Measurements from ENCODE around the gene TIGD2.

Gene TIGD2

GRCh38 chr4:89110986-89111832 is at the start of gene TIGD2:
TIGD2 (plus strand) TSS chr4:89111533; CDS start chr4:89112975, 1,442 bp downstream.
- DNase-seq (ENCODE audit: low spot score): peak; percentile 92

DNA sequence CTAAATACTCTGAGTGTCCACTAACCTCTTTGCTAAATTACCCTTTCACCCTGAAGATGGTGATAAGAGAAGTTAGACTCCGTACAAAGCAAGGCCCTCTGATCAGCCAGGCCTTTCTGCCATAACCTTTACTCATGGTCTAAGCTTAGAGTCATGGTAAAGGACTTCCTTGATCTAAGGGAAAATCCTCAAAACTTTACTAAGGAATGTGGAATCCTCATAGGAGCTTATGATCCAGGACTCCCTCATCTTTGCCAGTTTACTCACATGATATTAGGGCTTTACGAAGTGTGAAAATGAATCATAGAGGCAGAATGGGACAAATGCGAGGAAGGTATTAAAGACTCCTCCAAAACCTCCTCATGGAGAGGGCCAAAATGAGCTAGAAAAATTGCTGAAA is 46.5 kb upstream of the TIGD2 start:
- DNase-seq (ENCODE audit: low spot score): no peak

GRCh38 chr4:89067417-89067816 is 43.9 kb upstream of the TIGD2 start:
- no peak for DNase-seq (ENCODE audit: low spot score)

- DNase-seq (ENCODE audit: low spot score): no peak
These were observed 41.9 kb upstream of the TIGD2 start for GRCh38 chr4:89069481-89069880.

- no peak for DNase-seq (ENCODE audit: low spot score)
These were observed 41.3 kb upstream of the TIGD2 start for GRCh38 chr4:89070041-89070440.

- DNase-seq (ENCODE audit: low spot score): no peak
These were observed 40.0 kb upstream of the TIGD2 start for GRCh38 chr4:89071311-89071710.

GRCh38 chr4:89072921-89073320 is 38.4 kb upstream of the TIGD2 start:
- DNase-seq (ENCODE audit: low spot score): no peak

- no peak for DNase-seq (ENCODE audit: low spot score)
These were observed 33.6 kb upstream of the TIGD2 start for GRCh38 chr4:89077761-89078160.

DNA sequence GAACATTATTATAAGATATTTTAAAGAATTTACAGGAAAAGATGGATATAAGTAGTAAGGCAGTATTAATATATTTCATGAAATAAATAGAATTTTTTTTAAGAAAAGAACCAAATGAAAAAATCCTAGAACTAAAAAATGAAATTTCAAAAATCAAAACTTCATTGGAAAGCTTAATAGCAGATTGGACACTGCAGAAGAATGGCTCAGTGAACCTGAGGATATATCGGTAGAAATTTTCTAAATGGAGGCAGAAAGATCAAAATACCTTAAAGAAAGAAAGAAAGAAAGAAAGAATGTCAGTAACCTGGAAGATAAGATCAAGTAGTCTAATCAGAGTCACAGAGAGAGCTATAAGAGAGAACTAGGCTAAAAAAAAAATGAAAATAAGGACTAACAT is 33.0 kb upstream of the TIGD2 start:
- no peak for DNase-seq (ENCODE audit: low spot score)

GRCh38 chr4:89099034-89099433 is 12.3 kb upstream of the TIGD2 start:
- DNase-seq (ENCODE audit: low spot score): no peak

GRCh38 chr4:89099471-89099870 is 11.9 kb upstream of the TIGD2 start:
- no peak for DNase-seq (ENCODE audit: low spot score)

DNA sequence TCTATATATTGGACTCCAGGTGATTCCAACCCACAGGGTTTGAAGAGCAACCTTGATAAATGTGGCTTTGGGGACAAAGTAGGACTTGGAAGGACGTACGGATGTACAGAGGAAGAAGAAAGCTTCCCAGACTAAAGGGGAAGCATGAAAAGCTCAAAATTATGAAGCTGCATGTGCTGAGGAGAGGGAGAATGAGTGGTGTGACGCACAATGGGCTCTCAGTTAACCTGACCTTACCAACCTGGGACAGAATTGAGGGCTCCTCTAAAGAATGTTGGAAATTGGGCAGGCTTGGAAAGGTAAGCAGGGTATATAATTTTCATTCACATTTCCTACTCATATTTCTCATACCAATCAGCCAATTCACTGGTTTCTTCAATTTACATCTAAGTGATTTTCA is 10.5 kb upstream of the TIGD2 start:
- no peak for DNase-seq (ENCODE audit: low spot score)

DNA sequence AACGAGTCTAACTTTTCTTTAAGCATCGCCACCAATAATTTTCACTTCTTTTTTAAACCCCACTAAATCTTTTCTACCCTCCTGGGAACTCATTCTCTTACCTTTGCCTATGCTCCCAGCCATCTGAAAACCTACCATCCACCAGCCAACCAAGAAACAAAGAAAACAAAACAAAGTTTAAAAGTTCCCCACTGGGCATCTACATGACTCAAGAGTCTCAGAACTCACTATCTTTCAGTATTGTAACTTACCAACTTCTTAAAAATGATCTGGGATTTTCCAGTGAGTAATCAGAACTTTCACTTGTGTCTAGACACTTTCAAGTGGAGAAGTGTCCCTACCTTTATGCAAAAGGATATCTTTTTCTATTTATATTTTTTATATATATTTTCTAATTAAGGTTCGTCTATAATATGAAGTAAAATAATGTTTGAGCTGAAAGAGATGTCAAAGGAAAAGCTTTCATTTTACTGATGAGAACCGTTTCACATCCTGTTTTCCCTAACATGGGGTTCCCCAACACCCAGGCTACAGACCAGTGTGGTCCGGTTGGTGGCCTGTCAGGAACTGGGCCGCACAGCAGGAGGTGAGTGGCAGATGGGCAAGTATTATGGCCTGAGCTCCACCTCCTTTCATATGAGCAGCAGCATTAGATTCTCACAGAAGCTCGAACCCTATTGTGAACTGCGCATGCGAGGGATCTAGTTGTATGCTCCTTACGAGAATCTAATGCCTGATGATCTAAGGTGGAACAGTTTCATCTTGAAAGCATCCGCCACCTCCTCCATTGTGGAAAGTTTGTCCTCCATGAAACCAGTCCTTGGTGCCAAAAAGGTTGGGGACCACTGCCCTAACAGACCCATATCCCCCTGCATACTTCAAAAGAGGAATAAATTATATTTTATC is 9.8 kb upstream of the TIGD2 start:
- DNase-seq (ENCODE audit: low spot score): no peak

GRCh38 chr4:89105726-89106125 is 5.6 kb upstream of the TIGD2 start:
- no peak for DNase-seq (ENCODE audit: low spot score)

DNA sequence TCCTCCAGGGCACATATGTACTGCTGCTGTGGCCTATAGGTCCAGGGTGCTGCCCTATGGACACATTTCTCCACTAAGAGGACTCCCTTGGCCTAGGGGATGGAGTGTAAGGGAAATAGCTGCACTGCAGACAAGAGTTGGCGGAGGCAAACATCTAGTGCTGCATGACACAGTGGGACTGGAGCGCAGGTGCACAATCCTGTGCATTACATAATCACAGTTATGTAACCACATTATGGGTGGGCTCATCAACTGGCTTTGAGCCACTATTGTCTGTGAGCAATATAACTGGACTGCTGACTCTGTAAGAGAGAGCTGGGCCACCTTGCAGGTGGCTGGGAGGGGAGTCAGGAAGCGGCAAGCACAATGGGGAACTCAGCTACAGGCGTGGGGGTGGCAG is 3.2 kb upstream of the TIGD2 start:
- DNase-seq (ENCODE audit: low spot score): no peak

DNA sequence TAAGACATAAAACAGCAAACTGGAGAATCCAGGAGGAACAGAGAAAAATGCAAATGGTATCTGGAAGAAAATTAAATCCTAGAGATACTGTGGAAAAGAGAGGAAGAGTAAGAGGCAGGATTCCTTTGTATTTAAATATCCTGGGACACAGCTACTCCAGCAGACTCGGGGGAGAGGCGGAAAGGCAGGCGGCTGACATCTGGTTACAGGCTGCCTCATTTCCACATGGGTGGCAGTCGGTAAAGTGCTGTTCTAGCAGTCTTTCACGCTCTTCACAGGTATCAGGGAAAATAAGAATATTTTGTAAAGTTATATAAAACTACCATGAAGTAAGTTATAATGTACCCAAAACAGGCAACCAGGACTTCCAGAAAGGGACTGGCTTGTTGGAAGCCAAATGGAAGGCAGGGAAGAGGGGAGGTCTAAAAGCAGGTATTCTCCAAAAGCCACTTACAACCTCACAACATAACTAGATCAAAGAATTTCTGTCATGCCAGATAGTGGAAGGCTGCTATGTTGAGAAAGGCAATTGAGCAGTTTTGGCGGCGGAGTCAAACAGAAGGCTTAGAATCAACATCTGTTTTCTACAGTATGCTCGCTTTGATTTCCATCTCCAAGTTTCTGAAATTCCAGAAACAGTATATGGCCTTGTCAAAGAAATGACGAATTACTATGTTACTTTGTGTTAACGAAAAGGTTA is 1.3 kb upstream of the TIGD2 start:
- peak; percentile 14 for DNase-seq (ENCODE audit: low spot score)

- DNase-seq (ENCODE audit: low spot score): no peak
These were observed 770 bp upstream of the TIGD2 start for GRCh38 chr4:89110541-89110985.

- DNase-seq (ENCODE audit: low spot score): peak; percentile 29
These were observed 665 bp downstream of the TIGD2 start for GRCh38 chr4:89111833-89112563.

- DNase-seq (ENCODE audit: low spot score): no peak
These were observed 2.1 kb downstream of the TIGD2 start for GRCh38 chr4:89113415-89113814.

- no peak for DNase-seq (ENCODE audit: low spot score)
These were observed 2.8 kb downstream of the TIGD2 start for GRCh38 chr4:89114100-89114499.

DNA sequence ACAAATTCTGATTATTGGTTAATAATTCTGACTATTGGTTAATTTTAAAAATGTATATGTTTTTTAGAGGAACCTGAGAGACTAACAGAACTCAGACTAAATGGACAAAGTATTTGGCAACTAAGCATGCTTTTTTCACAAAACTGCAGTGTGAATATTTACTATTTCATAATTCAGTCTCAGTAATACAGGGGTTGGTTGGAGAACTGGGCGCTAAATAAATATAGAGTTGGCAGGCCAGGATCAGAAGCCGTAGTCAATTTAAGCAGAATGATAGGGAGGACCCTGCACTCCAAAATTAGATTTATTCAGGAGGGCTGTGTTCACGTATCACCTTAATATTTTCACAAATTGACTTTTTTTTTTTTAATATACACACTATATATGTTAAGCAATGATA is 5.8 kb downstream of the TIGD2 start:
- no peak for DNase-seq (ENCODE audit: low spot score)

- no peak for DNase-seq (ENCODE audit: low spot score)
These were observed 7.8 kb downstream of the TIGD2 start for GRCh38 chr4:89119166-89119565.

All from globus pallidus (tissue), 1 donor.